GM12892 (cell line): ENCODE measurements around the gene RCCD1.
"Not testable (repeated sequence)": the region's sequence is repeated elsewhere in the genome, so short reads cannot be mapped to it uniquely, and the experiment has no call there.

Experiments used
- POLR2A ChIP-seq: IDR thresholded peaks from 2 replicates; pipeline ENCODE4 v1.6.1; 2011; ENCODE audit warnings: low read depth, low read length, control low read depth
- POLR2AphosphoS5 ChIP-seq: IDR thresholded peaks from 2 replicates; pipeline ENCODE4 v1.6.1; 2011; ENCODE audit warnings: low read depth, low read length, control low read depth
- TAF1 ChIP-seq: IDR thresholded peaks from 2 replicates; pipeline ENCODE4 v1.6.1; 2011; ENCODE audit warnings: low read depth, mild to moderate bottlenecking, control low read depth, low read length, borderline replicate concordance

DNA sequence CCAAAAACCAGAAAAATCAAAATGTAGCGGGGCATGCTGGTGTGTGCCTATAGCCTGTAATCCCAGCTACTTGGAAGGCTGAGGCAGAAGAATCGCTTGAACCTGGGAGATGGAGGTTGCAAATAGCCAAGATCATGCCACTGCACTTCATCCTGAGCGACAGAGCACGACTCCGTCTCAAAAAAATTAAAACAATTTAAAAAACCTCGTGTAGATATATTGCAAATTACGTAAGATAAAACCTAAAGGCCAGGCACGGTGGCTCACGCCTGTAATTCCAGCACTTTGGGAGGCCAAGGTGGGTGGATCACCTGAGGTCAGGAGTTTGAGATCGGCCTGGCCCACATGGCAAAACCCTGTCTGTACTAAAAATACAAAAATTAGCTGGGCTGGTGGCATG is 27.9 kb upstream of the RCCD1 start:
- TF ChIP-seq POLR2A, TAF1, POLR2AphosphoS5: not testable (repeated sequence)
